H1 (cell line): ENCODE data around the gene GRK3. TPM values are rescaled to one million over a fixed set of nuclear protein-coding genes. Genes with fewer than 3 reads are reported as not detected.

Experiments used
- CBX8 ChIP-seq: fragments of 300-800, 300-1000 bp; sonication (generic); IDR thresholded peaks from 2 replicates; pipeline ENCODE4 v1.7.1; 2016; ENCODE audit warnings: low read depth, low read length, borderline replicate concordance
- HDAC6 ChIP-seq: IDR thresholded peaks from one replicate; pipeline ENCODE4 v1.7.1; 2012; ENCODE audit warnings: low read depth, mild to moderate bottlenecking, inconsistent platforms, low read length, moderate library complexity
- PHF8 ChIP-seq: fragments of 200-600 bp; sonication (generic); conservative IDR thresholded peaks from 2 replicates; pipeline ENCODE4 v1.7.1; 2012; ENCODE audit warnings: low read depth, mild to moderate bottlenecking, inconsistent platforms, low read length, moderate library complexity
- SP4 ChIP-seq: IDR thresholded peaks from 2 replicates; pipeline ENCODE4 v1.6.1; 2012; ENCODE audit warnings: low read length, inconsistent platforms
- polyA plus RNA-seq, 7 experiments: library from polyadenylated mRNA; depleted of rRNA in 3 of 7; stranded (reverse) in 5 of 7; unstranded in 2 of 7; fragments of >200 nt in 5 of 7; fragments of 200-250 nt in 2 of 7; gene quantifications; 1 replicate in 5 of 7; 2 replicates in 1 of 7; 4 replicates in 1 of 7; pipeline versions ENCODE4 v1.2.1 to v1.2.3, GENCODE V29; 2011 to 2013; ENCODE audit warnings: missing spikeins in 2 of 7, mixed read lengths in 2 of 7
- total RNA-seq: library from RNA; stranded (reverse); fragmentation: NEBNext Ultra II Directional; extraction: Animal tissue kit (Norgen Biotek cat#: 25700); gene quantifications from 2 replicates; pipeline ENCODE4 v1.2.1, GENCODE V29; 2021
- TF ChIP-seq, protein P1 (sequence below): fragments of 300-600 bp; sonication (generic); IDR thresholded peaks from 2 replicates; pipeline ENCODE4 v1.7.1; 2012; ENCODE audit warnings: low read length, moderate library complexity, mild to moderate bottlenecking, inconsistent platforms; ENCODE audit not compliant: insufficient replicate concordance

The GRK3 gene
- total and polyA plus RNA-seq, 2 of the 8 experiments (the other 6 are each of a cell fraction or from before 2014, with no cell fraction given), result 7.5 to 35.3 TPM

DNA sequence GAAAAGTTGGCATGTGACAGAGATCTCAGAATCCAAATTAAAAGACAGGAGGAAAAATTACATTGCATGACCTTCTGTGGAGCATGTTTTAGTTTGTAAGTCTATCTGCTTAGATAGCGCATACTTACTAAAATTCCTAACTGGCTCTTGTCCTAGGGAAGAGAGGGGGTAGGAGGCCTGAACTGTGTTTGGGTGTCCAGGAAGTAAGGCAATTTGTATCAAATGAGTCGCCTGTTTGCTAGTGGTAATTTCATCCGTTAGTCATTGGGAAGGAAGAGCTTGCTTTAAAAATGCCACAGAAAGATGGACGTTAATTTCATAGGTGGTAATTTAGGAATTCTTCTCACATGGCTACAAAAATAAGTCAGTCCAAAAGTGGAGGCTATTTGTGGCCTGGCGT lies 18.5 kb downstream of the GRK3 start (continued):
- TF ChIP-seq, protein P1, sequence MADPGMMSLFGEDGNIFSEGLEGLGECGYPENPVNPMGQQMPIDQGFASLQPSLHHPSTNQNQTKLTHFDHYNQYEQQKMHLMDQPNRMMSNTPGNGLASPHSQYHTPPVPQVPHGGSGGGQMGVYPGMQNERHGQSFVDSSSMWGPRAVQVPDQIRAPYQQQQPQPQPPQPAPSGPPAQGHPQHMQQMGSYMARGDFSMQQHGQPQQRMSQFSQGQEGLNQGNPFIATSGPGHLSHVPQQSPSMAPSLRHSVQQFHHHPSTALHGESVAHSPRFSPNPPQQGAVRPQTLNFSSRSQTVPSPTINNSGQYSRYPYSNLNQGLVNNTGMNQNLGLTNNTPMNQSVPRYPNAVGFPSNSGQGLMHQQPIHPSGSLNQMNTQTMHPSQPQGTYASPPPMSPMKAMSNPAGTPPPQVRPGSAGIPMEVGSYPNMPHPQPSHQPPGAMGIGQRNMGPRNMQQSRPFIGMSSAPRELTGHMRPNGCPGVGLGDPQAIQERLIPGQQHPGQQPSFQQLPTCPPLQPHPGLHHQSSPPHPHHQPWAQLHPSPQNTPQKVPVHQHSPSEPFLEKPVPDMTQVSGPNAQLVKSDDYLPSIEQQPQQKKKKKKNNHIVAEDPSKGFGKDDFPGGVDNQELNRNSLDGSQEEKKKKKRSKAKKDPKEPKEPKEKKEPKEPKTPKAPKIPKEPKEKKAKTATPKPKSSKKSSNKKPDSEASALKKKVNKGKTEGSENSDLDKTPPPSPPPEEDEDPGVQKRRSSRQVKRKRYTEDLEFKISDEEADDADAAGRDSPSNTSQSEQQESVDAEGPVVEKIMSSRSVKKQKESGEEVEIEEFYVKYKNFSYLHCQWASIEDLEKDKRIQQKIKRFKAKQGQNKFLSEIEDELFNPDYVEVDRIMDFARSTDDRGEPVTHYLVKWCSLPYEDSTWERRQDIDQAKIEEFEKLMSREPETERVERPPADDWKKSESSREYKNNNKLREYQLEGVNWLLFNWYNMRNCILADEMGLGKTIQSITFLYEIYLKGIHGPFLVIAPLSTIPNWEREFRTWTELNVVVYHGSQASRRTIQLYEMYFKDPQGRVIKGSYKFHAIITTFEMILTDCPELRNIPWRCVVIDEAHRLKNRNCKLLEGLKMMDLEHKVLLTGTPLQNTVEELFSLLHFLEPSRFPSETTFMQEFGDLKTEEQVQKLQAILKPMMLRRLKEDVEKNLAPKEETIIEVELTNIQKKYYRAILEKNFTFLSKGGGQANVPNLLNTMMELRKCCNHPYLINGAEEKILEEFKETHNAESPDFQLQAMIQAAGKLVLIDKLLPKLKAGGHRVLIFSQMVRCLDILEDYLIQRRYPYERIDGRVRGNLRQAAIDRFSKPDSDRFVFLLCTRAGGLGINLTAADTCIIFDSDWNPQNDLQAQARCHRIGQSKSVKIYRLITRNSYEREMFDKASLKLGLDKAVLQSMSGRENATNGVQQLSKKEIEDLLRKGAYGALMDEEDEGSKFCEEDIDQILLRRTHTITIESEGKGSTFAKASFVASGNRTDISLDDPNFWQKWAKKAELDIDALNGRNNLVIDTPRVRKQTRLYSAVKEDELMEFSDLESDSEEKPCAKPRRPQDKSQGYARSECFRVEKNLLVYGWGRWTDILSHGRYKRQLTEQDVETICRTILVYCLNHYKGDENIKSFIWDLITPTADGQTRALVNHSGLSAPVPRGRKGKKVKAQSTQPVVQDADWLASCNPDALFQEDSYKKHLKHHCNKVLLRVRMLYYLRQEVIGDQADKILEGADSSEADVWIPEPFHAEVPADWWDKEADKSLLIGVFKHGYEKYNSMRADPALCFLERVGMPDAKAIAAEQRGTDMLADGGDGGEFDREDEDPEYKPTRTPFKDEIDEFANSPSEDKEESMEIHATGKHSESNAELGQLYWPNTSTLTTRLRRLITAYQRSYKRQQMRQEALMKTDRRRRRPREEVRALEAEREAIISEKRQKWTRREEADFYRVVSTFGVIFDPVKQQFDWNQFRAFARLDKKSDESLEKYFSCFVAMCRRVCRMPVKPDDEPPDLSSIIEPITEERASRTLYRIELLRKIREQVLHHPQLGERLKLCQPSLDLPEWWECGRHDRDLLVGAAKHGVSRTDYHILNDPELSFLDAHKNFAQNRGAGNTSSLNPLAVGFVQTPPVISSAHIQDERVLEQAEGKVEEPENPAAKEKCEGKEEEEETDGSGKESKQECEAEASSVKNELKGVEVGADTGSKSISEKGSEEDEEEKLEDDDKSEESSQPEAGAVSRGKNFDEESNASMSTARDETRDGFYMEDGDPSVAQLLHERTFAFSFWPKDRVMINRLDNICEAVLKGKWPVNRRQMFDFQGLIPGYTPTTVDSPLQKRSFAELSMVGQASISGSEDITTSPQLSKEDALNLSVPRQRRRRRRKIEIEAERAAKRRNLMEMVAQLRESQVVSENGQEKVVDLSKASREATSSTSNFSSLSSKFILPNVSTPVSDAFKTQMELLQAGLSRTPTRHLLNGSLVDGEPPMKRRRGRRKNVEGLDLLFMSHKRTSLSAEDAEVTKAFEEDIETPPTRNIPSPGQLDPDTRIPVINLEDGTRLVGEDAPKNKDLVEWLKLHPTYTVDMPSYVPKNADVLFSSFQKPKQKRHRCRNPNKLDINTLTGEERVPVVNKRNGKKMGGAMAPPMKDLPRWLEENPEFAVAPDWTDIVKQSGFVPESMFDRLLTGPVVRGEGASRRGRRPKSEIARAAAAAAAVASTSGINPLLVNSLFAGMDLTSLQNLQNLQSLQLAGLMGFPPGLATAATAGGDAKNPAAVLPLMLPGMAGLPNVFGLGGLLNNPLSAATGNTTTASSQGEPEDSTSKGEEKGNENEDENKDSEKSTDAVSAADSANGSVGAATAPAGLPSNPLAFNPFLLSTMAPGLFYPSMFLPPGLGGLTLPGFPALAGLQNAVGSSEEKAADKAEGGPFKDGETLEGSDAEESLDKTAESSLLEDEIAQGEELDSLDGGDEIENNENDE, result no peak
- TF ChIP-seq CBX8 (no peak), HDAC6 (no peak), PHF8 (no peak), SP4 (no peak)
